ENCODE measurements around the gene UROC1.

GRCh38 chr3:126490619-126491018 lies 27.0 kb downstream of the UROC1 start:
- TF ChIP-seq CTCF (IDR thresholded peaks at IDR 0.05) (no peak), POLR2A (IDR thresholded peaks at IDR 0.05) (no peak)

Data from testis (tissue), 2 donors.